GM12891 (cell line): ENCODE data around the gene AGBL3.
"Not testable (repeated sequence)": the region's sequence is repeated elsewhere in the genome, so short reads cannot be mapped to it uniquely, and the experiment has no call there.

Experiments used
- DNase-seq: peaks from one replicate; pipeline ENCODE4 v3.0.0; 2011; ENCODE audit warnings: low spot score; ENCODE audit not compliant: insufficient read length
- FAIRE-seq: peaks from 2 replicates; lab custom pipeline; 2011; peaks lifted over from hg19 to GRCh38; lab: Jason Lieb, UNC
- PAX5 ChIP-seq: IDR thresholded peaks from 2 replicates; pipeline ENCODE4 v1.6.1; 2011; ENCODE audit warnings: low read length, moderate library complexity, mild to moderate bottlenecking; ENCODE audit not compliant: insufficient read depth, severe bottlenecking
- POLR2A ChIP-seq: IDR thresholded peaks from 2 replicates; pipeline ENCODE4 v1.6.1; 2011; ENCODE audit warnings: low read depth, low read length, control low read depth
- POLR2AphosphoS5 ChIP-seq: IDR thresholded peaks from 2 replicates; pipeline ENCODE4 v1.6.1; 2011; ENCODE audit warnings: low read depth, low read length, control low read depth
- POU2F2 ChIP-seq: IDR thresholded peaks from 2 replicates; pipeline ENCODE4 v1.6.1; 2011; ENCODE audit warnings: low read depth, mild to moderate bottlenecking, control low read depth, low read length, moderate library complexity
- SPI1 ChIP-seq: IDR thresholded peaks from 2 replicates; pipeline ENCODE4 v1.6.1; 2011; ENCODE audit warnings: low read depth, low read length, control low read depth
- TAF1 ChIP-seq: IDR thresholded peaks from 2 replicates; pipeline ENCODE4 v1.6.1; 2011; ENCODE audit warnings: low read depth, low read length, control low read depth

The AGBL3 gene

GRCh38 chr7:134993877-134994456 lies 7.7 kb downstream of the AGBL3 start:
- FAIRE-seq (no peak), DNase-seq (no peak)
- TF ChIP-seq PAX5: no peak
- TF ChIP-seq POLR2AphosphoS5: no peak
- no peak for TF ChIP-seq TAF1
- no peak for TF ChIP-seq POLR2A
- no peak for TF ChIP-seq SPI1
- TF ChIP-seq POU2F2: no peak

- DNase-seq: no peak
- FAIRE-seq: peak; percentile 52
- TF ChIP-seq PAX5: no peak
- no peak for TF ChIP-seq POLR2A
- no peak for TF ChIP-seq POU2F2
- TF ChIP-seq TAF1: no peak
- no peak for TF ChIP-seq POLR2AphosphoS5
- TF ChIP-seq SPI1: no peak
These were observed 9.2 kb downstream of the AGBL3 start for GRCh38 chr7:134995239-134996096.

GRCh38 chr7:134996097-134996550 lies 9.8 kb downstream of the AGBL3 start:
- FAIRE-seq (no peak), DNase-seq (no peak)
- TF ChIP-seq TAF1: no peak
- no peak for TF ChIP-seq POLR2AphosphoS5
- TF ChIP-seq POU2F2: 0 out of 2 replicates have a peak, but pooled peaks have one; percentile 37
- TF ChIP-seq POLR2A: peak; percentile 38; the same call in 1 of the 2 replicates
- TF ChIP-seq SPI1: peak; percentile 40; the same call in 1 of the 2 replicates
- TF ChIP-seq PAX5: no peak

GRCh38 chr7:134997214-134997885 lies 11.0 kb downstream of the AGBL3 start:
- no peak for TF ChIP-seq SPI1
- DNase-seq: no peak
- FAIRE-seq: no peak

GRCh38 chr7:134999136-134999535 lies 12.8 kb downstream of the AGBL3 start:
- TF ChIP-seq SPI1: no peak
- no peak for TF ChIP-seq POLR2A
- no peak for TF ChIP-seq PAX5
- no peak for TF ChIP-seq POLR2AphosphoS5
- no peak for TF ChIP-seq TAF1
- TF ChIP-seq POU2F2: no peak
- DNase-seq (no peak), FAIRE-seq (no peak)

- TF ChIP-seq TAF1 (no peak), POLR2A (no peak), POU2F2 (no peak), POLR2AphosphoS5 (no peak), SPI1 (no peak), PAX5 (no peak)
- no peak for FAIRE-seq
- no peak for DNase-seq
These were observed 15.3 kb downstream of the AGBL3 start for GRCh38 chr7:135001390-135002165.

- DNase-seq: no peak
- TF ChIP-seq POLR2A: no peak
- no peak for FAIRE-seq
These were observed 25.9 kb downstream of the AGBL3 start for GRCh38 chr7:135012229-135012628.

- DNase-seq (no peak), FAIRE-seq (no peak)
- TF ChIP-seq TAF1 (no peak), POU2F2 (no peak), SPI1 (no peak), PAX5 (no peak), POLR2AphosphoS5 (no peak), POLR2A (no peak)
These were observed 37.3 kb downstream of the AGBL3 start for GRCh38 chr7:135023622-135024021.

GRCh38 chr7:135035252-135035651 lies 48.9 kb downstream of the AGBL3 start:
- DNase-seq (no peak), FAIRE-seq (no peak)
- TF ChIP-seq PAX5: no peak
- no peak for TF ChIP-seq POU2F2
- no peak for TF ChIP-seq POLR2AphosphoS5
- no peak for TF ChIP-seq POLR2A
- no peak for TF ChIP-seq SPI1
- TF ChIP-seq TAF1: no peak

GRCh38 chr7:135067017-135067416 lies 80.7 kb downstream of the AGBL3 start:
- FAIRE-seq, DNase-seq: not testable (repeated sequence)
